Measurements from ENCODE around the gene CIBAR2.

DNA sequence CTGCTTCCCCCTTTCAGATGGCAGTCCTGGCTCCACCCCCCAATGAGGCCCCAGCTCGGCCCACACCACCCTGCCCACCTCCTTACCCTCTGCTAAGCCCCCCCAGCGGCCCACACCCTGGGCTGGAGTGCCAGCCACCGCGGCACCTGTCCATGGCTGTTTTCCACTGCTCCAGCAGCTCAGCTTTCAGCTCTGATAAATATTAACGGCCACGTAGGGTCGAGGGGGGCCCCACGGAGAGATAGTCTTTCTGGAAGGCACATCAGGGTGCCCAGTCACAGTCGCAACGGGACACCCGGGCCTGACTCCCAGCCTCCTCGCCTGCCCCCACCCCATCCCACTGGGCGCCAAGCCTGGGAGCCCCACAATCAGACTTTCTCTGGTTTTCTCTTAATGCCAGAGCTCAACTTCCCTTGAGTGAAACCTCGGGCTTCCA lies 46.5 kb upstream of the CIBAR2 start:
- TF ChIP-seq POLR2A (IDR thresholded peaks at IDR 0.05) = no peak
- TF ChIP-seq, protein P1, sequence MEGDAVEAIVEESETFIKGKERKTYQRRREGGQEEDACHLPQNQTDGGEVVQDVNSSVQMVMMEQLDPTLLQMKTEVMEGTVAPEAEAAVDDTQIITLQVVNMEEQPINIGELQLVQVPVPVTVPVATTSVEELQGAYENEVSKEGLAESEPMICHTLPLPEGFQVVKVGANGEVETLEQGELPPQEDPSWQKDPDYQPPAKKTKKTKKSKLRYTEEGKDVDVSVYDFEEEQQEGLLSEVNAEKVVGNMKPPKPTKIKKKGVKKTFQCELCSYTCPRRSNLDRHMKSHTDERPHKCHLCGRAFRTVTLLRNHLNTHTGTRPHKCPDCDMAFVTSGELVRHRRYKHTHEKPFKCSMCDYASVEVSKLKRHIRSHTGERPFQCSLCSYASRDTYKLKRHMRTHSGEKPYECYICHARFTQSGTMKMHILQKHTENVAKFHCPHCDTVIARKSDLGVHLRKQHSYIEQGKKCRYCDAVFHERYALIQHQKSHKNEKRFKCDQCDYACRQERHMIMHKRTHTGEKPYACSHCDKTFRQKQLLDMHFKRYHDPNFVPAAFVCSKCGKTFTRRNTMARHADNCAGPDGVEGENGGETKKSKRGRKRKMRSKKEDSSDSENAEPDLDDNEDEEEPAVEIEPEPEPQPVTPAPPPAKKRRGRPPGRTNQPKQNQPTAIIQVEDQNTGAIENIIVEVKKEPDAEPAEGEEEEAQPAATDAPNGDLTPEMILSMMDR (IDR thresholded peaks at IDR 0.05) = no peak

All from sigmoid colon (tissue), 3 donors.